B cell (primary cell): ENCODE measurements around the gene RGS3. TPM values are rescaled to one million over a fixed set of nuclear protein-coding genes. Genes with fewer than 3 reads are reported as not detected.
A peak's percentile ranks its signal among the peaks of the same experiment; 100 is the strongest.

Experiments used
- ATAC-seq: fragments of 200-7000 bp; cut with Tn5 transposase; one replicate; pipeline ENCODE4 v1.10.0; 2021; ENCODE audit warnings: low read depth, mild to moderate bottlenecking, moderate number of reproducible peaks, moderate library complexity
- CTCF ChIA-PET: fragments of 350-600 bp; sonication (Branson Sonifier 250); formaldehyde crosslinking; loops from one replicate; lab custom pipeline; 2021; ENCODE audit warnings: antibody characterized with exemption, inconsistent platforms; lab: Charles Lee
- POLR2A ChIA-PET: fragments of 350-600 bp; sonication (Branson Sonifier 250); formaldehyde crosslinking; loops from one replicate; lab custom pipeline; 2021; ENCODE audit warnings: antibody characterized with exemption; lab: Charles Lee
- DNase-seq: peaks from one replicate; pipeline ENCODE4 v3.0.0; 2013
- H2AFZ ChIP-seq: 2 replicates; pipeline ENCODE4 v1.6.1; 2012; ENCODE audit warnings: mild to moderate bottlenecking, low read depth, low read length; ENCODE audit not compliant: insufficient read depth, poor library complexity, severe bottlenecking
- H3K27ac ChIP-seq, 2 donors: 1 replicate in 1 of 2; 2 replicates in 1 of 2; pipeline ENCODE4 v1.5.1; 2012 to 2013; ENCODE audit warnings: low read length in 2 of 2, mild to moderate bottlenecking in 2 of 2, moderate library complexity in 1 of 2
- H3K27me3 ChIP-seq, 4 experiments: fragments of 200-600 bp in 1 of 4; sonication (generic) in 1 of 4; replicated peaks in 1 of 4; 1 replicate in 2 of 4; 2 replicates in 2 of 4; pipeline versions ENCODE4 v1.6.1 to v1.7.0; 2013 to 2016; ENCODE audit warnings: low read length in 3 of 4, mild to moderate bottlenecking in 2 of 4, mixed read lengths in 1 of 4, moderate library complexity in 1 of 4; ENCODE audit not compliant: insufficient read depth in 4 of 4, control insufficient read depth in 3 of 4; ENCODE audit errors: control extremely low read depth in 1 of 4
- H3K36me3 ChIP-seq, 2 experiments: replicated peaks in 1 of 2; 1 replicate in 1 of 2; 2 replicates in 1 of 2; pipeline versions ENCODE4 v1.6.1 to v1.7.1; 2013; ENCODE audit warnings: low read length in 1 of 2; ENCODE audit not compliant: insufficient read depth in 2 of 2, control insufficient read depth in 1 of 2; ENCODE audit errors: control extremely low read depth in 1 of 2, extremely low read depth in 1 of 2
- H3K4me1 ChIP-seq, 2 donors: fragments of 200-600 bp in 1 of 2; sonication (generic) in 1 of 2; 1 replicate in 1 of 2; 2 replicates in 1 of 2; pipeline versions ENCODE4 v1.5.1 to v1.6.1; 2013 to 2017; ENCODE audit warnings: low read length in 2 of 2; ENCODE audit not compliant: control insufficient read depth in 2 of 2, insufficient read depth in 2 of 2
- H3K4me2 ChIP-seq: replicated peaks from 2 replicates; pipeline ENCODE3; 2012; ENCODE audit warnings: mild to moderate bottlenecking, low read depth, low read length; ENCODE audit not compliant: poor library complexity, severe bottlenecking
- H3K4me3 ChIP-seq, 5 experiments: fragments of 200-600 bp in 1 of 5; sonication (generic) in 1 of 5; 1 replicate in 3 of 5; 2 replicates in 2 of 5; pipeline versions ENCODE4 v1.5.1 to v1.7.0; 2011 to 2016; ENCODE audit warnings: low read length in 4 of 5, mild to moderate bottlenecking in 4 of 5, low read depth in 2 of 5, control low read depth in 1 of 5, moderate library complexity in 1 of 5; ENCODE audit not compliant: insufficient read depth in 1 of 5; ENCODE audit errors: control extremely low read depth in 1 of 5, extremely low read depth in 1 of 5
- H3K79me2 ChIP-seq: fragments of 200-600 bp; sonication (generic); one replicate; pipeline ENCODE4 v1.6.0; 2016; ENCODE audit warnings: low read length; ENCODE audit not compliant: control insufficient read depth, insufficient read depth
- H3K9ac ChIP-seq: fragments of 200-600 bp; sonication (generic); 2 replicates; pipeline ENCODE4 v1.6.1; 2017; ENCODE audit warnings: mild to moderate bottlenecking, low read length, moderate library complexity
- H3K9me3 ChIP-seq, 3 donors: one replicate each; pipeline versions ENCODE4 v1.6.1 to v1.7.1; 2013; ENCODE audit warnings: low read length in 2 of 3; ENCODE audit not compliant: control insufficient read depth in 2 of 3, insufficient read depth in 1 of 3; ENCODE audit errors: control extremely low read depth in 1 of 3
- H4K20me1 ChIP-seq: 2 replicates; pipeline ENCODE4 v1.6.0; 2012; ENCODE audit warnings: mild to moderate bottlenecking, low read length; ENCODE audit not compliant: insufficient read depth, control insufficient read depth, poor library complexity, severe bottlenecking
- H3K27ac Mint-ChIP-seq: one replicate; pipeline ENCODE4 v1.8.0; 2021; ENCODE audit warnings: mixed read lengths
- H3K27me3 Mint-ChIP-seq: one replicate; pipeline ENCODE4 v1.8.0; 2021; ENCODE audit warnings: mixed read lengths
- H3K4me1 Mint-ChIP-seq: one replicate; pipeline ENCODE4 v1.8.0; 2021; ENCODE audit warnings: mixed read lengths
- H3K4me3 Mint-ChIP-seq: one replicate; pipeline ENCODE4 v1.8.0; 2021; ENCODE audit warnings: mixed read lengths
- H3K9me3 Mint-ChIP-seq: one replicate; pipeline ENCODE4 v1.8.0; 2022; ENCODE audit warnings: mixed read lengths; ENCODE audit not compliant: insufficient read depth
- CTCF ChIP-seq: fragments of 200-600 bp; IDR thresholded peaks from one replicate; pipeline ENCODE4 v1.8.0; 2022; ENCODE audit warnings: antibody characterized with exemption, mild to moderate bottlenecking
- EZH2 ChIP-seq: IDR thresholded peaks from 2 replicates; pipeline ENCODE4 v1.6.1; 2012; ENCODE audit warnings: borderline replicate concordance, low read depth, mild to moderate bottlenecking, moderate library complexity, low read length; ENCODE audit not compliant: insufficient read depth, poor library complexity, severe bottlenecking
- WGBS: methylation state at CpG from one replicate; pipeline ENCODE4 v1.1.5; 2013; ENCODE audit warnings: missing lambda C conversion rate; ENCODE audit not compliant: insufficient coverage; 5-methylcytosine and 5-hydroxymethylcytosine counted together
- intact Hi-C: fragments of 100-400 bp; cut with micrococcal nuclease; formaldehyde crosslinking; loops from one replicate; pipeline ENCODE4 v1.10.0; 2022
- polyA plus RNA-seq: library from polyadenylated mRNA; depleted of rRNA; stranded (reverse); fragments of >200 nt; gene quantifications from 2 replicates; pipeline ENCODE4 v1.2.3, GENCODE V29; 2012
- total RNA-seq, 2 donors: library from RNA; stranded (reverse); fragments of 120-200 nt in 1 of 2; gene quantifications; 1 replicate in 1 of 2; 2 replicates in 1 of 2; pipeline versions ENCODE4 v1.2.3 to v1.2.4, GENCODE V29; 2013 to 2022

RGS3 gene
- total and polyA plus RNA-seq, 2 donors (not counting 1 experiment from before 2014, with no cell fraction given): 12.0 to 15.6 TPM

DNA sequence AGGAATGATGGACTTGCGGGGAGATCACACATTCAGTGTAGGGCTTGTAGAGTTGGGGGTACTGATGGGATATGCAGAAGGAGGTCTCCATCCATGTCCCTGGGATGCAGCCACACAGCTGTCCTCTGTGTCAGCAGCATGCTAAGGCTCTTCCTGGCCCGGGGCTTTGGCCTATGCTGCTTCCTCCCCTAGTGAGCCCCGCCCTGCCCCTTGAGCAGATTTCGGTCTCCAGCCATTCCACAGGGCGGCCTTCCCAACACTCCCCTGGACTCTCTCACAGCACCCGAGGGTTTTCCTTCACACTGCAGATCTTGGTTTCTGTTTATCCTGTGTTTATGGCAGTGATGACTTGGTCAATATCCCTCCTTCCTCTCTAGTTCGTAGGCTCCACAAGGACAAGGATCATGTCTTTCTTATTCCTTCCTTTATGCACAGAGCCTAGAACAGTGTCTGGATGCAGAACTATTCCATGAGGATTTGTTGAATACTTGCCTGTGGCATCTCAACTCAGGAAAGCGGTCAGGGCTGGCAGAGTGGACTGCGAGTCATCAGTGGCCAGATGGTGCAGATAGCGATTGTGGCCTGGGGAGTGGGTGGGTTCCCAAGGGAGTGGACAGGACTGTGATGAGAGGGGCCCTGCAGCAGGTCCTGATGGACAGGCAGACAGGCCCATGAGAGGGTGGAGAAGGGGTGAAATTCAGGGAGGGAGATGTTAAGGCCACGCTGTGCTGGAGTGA lies 114.2 kb downstream of the RGS3 start:
- Histone ChIP-seq H3K4me1 (peaks cover 51 to 64% of the 10 kb centered on the region in 2 donors), H3K9ac (no peak overlapping the region), H3K4me2 (no peak overlapping the region), H3K4me3 (no peak overlapping the region), H3K36me3 (no peaks in the 10 kb centered on the region), H2AFZ (no peak overlapping the region), H3K9me3 (no peaks in the 10 kb centered on the region), H3K27me3 (peaks cover 0 to 2% (median 0%) of the 10 kb centered on the region in 4 experiments), H3K79me2 (peaks cover 5% of the 10 kb centered on the region), H4K20me1 (peaks cover 7% of the 10 kb centered on the region), H3K27ac (no peak overlapping the region)
- no peaks in the 10 kb centered on the region for H3K27me3 Mint-ChIP-seq
- POLR2A ChIA-PET: interaction anchor here (1.4 to 1.6 kb wide), 2 partner anchors 10 to 54 kb away, joined by 3 to 6 read pairs; no protein-coding TSS in a partner anchor
- WGBS: 90% methylated on average over 7 of the region's 11 CpGs
- no peaks in the 10 kb centered on the region for H3K9me3 Mint-ChIP-seq
- H3K27ac Mint-ChIP-seq: peak overlapping the region; percentile 74
- CTCF ChIA-PET: interaction anchor here (1.1 to 7.3 kb wide), 6 partner anchors 10 to 175 kb away, joined by 3 to 136 read pairs (median 31); partner anchors contain the start of gene ALAD
- peaks cover 71% of the 10 kb centered on the region for H3K4me1 Mint-ChIP-seq
- ATAC-seq: no peak
- no peak for TF ChIP-seq CTCF
- TF ChIP-seq EZH2: no peak
- DNase-seq: no peak
- intact Hi-C loops: no loop called here
- peak overlapping the region; percentile 13 for H3K4me3 Mint-ChIP-seq
